GM18868 (cell line): ENCODE data around the gene CDKN2A.
A peak's percentile ranks its signal among the peaks of the same experiment; 100 is the strongest.

Experiments
- ATAC-seq: cut with Tn5 transposase; IDR thresholded peaks from one replicate; pipeline ENCODE4 v1.9.1; 2021; ENCODE audit warnings: mild to moderate bottlenecking, moderate library complexity; ENCODE audit not compliant: unreplicated experiment

Gene CDKN2A

DNA sequence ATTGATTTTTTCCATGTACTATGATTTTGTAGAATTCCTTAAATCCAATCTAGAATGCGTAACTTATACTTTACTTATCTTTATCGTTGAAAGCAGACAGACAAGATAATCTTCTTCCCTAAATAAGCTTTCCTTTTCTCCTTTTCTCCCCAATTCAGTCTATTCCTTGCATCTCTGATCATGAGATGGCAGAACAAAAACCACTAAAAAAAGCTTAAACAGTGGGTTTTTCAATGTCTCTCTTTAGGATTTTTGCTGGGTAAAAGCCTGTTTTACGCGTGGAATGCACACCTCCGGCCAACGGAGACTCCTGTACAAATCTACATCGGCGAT, 14.2 kb upstream of the CDKN2A start:
- ATAC-seq = no peak

DNA sequence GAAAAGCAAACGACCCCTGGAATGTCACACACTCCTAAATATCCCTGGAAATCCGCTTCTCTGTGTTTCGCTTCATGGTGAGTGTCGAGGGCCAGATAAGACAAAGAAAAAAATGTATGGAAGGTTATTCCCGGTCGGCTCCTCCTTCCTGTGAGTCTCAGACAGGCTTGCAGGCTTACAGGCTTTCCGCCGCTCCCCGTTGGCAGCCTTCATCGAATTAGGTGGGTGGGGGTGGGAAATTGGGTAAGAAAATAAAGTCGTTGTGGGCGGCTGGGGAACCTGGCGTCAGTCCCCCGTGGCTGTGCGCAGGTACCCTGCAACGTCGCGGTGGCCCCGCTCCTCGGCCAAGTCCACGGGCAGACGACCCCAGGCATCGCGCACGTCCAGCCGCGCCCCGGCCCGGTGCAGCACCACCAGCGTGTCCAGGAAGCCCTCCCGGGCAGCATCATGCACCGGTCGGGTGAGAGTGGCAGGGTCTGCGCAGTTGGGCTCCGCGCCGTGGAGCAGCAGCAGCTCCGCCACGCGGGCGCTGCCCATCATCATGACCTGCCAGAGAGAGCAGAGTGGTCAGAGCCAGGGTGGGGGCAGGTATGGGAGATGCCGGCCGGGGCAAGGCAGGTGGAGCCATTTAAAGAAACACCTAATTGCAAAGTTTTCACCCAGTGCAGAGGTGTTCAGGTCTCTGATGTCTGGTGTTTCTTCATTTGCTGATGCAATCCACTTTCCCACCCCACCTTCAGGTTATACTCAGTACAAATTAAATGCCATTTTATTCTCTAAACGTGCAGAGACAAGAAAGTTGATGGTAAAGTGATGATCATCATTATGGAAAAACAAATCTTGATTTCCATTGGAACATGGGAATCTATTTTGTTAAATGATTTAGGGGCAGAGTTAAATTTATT, 11.8 kb upstream of the CDKN2A start:
- no peak for ATAC-seq

DNA sequence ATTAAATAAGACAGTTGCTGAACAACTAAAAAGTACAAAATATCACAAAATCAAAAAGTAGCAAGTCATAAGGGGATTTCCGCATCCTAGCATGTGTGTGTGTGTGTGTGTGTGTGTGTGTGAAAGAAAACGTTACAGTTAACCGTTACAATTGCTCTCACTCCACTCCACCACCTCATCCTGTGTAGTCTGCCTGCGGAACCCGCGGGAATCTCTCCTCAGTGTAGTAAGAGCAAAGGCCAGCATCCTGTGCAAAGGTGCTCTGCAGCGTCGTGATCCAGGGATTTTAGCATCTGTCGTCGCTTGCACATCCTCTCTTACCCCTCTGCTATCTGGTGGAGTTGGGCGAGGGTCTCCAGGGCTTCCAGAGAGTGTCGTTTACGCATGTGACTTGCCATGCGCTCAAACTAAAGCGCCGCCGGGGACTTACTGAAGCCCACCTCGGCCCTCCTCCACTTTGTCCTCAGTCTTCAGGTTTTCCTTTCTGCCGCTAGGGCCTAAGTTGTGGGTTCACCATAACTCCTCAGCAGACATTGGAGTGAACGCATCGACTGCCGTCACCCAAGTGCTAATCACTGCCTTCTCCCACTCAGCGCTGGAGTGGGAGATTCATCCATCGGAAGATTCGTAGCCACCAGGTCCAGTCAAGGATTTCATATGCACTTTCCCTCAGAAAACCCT, 11.0 kb upstream of the CDKN2A start:
- no peak for ATAC-seq

DNA sequence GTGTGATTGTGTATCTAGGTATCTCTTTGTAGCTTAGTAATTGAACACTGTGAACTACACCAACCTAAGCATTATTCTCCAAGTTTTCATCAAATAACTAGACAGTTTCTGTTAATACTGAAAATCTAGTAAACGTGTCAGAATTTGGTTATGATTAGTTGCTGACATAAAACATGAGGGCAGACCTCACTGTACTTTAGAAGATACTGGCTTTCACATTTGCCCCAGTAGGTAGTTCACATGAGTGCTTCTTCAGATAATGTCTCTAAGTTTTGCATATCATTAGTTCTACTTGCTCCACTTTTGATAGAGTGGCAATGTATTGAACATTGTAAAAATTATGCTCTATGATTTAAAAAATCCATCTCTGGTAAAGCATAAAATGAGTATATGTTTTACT, 7.8 kb upstream of the CDKN2A start:
- ATAC-seq = no peak

DNA sequence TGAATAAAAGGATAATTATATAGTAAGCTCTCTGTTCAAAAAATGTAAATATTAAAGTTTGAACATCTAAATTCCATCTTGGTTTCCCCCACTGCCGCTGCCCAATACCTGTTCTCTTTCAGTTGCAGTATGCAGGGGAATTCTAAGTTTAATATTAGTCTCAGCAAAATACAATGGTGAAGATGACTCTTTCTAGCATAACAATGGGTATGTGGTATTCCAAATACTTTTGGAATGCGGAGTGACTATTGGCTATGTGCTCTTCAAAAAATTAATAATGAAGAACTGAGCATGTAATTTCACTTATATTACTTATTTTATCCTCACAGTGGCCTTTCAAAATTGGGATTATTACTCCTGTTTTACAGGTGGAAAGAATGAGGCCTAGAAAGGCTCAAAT, 3.8 kb upstream of the CDKN2A start:
- ATAC-seq = no peak

DNA sequence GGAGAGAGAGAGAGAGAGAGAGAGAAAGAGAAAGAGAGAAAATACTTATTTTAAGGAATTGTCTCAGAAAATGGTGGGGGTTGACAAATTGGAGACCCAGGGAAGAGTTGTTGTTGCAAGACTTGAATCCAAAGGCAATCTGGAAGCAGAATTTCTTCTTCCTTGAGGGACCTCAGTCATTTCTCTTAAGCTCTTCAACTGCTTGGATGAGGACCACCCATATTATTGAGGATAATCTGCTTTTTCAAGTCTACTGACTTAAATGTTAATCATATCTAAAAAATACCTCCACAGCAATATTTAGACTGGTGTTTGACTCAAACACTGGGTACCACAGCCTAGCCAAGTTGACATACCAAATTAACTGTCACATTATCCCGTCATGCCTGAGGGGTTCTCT, 3.3 kb upstream of the CDKN2A start:
- no peak for ATAC-seq

DNA sequence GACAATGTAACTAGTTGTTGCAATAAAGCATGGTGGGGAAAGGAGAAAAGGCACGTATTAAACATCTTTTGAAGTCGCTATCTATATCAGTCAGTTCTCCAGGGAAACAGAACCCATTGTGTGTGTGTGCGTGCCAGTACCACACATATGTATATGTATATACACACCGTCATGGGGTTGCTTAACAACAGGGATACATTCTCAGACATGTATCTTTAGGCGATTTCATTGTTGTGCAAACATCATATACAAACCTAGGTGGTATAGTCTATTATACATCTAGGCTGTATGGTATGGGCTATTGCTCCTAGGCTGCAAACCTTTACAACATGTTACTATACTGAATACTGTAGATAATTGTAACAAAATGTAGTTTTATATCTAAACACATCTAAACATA, 2.7 kb upstream of the CDKN2A start:
- ATAC-seq = no peak

DNA sequence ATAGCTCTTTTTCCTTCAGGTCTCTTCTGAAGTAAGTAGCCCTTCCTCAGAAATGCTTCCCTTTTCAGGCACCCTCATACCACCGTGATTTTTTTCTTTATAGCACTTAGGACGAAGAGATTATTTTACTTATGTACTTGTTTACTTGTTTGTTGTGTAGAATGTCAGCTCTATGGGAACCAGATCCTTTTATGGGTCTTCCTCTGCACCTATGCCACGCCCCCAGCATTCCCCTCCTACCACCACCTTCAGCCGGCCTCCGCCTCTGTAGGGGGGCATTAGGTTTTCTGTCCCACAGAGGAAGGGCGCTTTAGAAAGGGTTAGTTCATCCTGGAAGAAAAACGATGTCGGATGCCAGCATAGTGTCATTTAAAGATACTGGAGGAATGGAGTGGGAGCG, 2.2 kb upstream of the CDKN2A start:
- ATAC-seq = no peak

DNA sequence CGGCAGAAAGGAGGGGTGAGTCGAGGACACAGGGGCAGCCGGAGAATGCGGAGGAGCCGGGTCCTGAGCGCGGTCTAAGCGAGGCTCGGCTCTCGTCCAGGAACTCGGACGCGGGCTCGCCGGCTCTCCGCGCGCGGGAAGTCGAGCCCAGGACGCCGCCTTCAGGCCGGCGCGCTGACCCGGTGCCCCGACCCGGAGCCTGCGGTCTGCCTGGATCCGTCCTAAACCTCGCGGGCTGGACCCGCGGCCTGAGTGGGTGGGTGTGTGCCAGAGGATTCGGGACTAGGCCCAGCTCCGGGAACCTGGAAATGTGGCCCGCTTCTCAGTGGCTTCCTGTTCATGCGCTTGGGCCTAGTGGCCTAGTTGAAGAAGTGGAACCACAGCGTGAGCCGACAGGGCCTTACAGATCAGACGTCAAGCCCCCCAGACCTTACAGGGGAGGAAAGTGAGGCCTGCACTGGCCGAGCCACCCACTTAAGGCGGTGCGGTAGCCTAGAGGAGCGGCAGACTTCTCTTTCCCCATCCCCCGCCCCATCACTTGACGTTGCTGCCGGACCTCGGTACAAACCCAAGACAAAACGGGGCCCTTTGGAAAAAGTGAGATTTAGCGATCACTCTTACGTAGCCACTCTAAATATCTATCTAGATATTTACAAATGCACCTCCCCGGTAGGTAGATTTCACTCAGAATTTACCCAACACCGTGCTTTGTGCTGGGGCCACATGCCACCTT, 1.6 kb upstream of the CDKN2A start:
- ATAC-seq = no peak

DNA sequence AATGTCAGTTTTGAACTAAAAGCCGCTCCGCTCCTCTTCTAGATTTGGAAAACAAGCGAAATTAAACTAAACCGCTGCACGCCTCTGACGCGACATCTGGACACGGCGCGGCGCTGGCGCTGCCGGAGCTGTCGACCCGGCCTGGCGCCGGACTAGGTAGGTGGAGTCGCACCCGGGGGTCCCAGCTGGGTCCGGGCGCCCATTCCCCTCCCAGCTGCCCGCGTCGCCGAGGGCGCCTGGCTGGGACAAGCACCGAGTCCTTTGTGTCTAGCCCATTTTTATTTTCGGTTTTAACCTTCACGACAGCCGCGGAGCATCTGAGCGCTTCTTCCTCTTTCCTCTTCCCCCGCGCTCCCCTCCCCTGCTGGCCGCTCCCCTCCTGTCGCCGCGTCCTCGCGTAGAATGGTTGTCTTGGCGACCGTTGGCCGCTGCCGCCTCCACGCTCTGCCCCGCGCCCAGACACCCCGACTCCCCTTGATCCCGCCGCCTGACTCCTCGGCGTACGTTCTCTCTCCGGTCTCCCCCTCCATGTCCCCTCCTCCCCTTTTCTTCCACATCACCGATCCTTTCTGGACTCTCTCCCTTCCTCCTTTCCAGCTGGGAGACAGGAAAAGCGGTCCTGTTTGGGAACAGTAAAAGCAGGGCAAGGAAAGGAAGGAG, 944 bp upstream of the CDKN2A start:
- peak; percentile 81 for ATAC-seq

DNA sequence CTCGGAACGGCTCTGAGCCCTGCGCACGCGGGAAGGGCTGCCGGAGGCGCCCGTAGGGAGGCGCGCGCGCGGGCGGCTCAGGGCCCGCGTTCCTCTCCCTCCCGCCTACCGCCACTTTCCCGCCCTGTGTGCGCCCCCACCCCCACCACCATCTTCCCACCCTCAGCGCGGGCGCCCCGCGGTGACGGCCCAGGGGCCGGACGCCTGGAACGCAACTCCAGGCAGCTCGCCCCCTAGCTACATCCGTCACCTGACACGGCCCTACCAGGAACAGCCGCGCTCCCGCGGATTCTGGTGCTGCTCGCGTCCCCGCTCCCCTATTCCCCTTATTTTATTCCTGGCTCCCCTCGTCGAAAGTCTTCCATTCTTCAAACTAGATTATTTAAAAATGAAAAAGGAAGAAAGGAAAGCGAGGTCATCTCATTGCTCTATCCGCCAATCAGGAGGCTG, 389 bp upstream of the CDKN2A start, which contains the start of gene CDKN2B-AS1:
TSS of gene CDKN2B-AS1 (plus strand) at position 236 of the 450 bp plus-strand sequence.
- peak; percentile 51 for ATAC-seq

DNA sequence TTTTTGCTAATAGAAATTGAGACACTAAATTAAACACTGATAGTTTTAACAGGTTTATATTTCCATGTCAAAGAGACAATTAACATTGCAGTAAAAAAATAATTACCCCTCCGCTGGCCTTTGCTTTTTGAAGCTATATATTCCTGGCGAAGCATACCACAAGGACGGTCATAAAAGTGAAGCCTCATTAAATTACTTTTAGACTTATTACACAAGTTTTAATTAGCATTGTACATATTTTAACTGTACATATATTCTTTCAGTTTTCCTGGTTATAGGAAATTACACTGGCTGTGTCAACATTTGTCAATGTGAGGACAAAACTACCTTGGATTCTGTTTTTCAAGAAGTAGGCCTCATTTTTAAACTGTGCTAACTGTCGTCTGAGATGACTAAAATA, 1.2 kb downstream of the CDKN2A start:
- no peak for ATAC-seq

DNA sequence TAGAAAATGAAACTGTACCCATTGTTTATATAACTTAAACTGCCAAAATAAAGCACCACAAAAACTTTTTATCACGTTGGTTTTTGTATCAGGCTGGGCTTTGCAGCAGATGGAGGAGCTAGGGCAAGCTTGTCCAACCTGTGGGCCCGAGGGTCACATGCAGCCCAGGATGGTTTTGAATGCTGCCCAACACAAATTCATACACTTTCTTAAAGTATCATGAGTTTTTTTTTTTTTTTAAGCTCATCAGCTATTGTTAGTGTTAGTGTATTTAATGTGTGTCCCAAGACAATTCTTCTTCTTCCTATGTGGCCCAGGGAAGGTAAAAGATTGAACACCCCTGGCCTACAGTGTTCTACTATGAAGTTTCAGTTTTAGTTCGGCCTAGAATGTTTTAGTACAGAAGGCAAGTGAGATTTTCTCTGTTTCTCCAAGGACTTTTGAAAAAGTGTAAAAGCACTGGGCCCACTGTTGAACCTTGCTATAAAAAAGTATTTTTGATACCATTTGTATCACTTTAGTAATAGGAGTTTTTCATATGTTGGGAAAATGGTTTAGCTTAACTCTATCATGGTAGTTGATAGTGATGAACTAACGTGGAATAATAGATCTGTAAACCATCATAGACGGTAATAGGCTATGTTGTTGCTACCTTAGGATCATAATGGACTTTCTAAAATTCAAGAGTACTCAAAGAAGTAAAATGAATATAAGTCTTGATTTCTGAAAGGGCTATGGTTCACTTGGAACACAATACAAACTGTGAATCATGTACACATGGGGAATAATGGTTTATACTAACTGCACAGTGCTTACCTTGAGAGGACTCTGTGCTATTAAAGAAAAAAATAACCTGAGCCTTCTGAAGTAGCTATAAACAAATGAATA, 2.9 kb downstream of the CDKN2A start:
- no peak for ATAC-seq

DNA sequence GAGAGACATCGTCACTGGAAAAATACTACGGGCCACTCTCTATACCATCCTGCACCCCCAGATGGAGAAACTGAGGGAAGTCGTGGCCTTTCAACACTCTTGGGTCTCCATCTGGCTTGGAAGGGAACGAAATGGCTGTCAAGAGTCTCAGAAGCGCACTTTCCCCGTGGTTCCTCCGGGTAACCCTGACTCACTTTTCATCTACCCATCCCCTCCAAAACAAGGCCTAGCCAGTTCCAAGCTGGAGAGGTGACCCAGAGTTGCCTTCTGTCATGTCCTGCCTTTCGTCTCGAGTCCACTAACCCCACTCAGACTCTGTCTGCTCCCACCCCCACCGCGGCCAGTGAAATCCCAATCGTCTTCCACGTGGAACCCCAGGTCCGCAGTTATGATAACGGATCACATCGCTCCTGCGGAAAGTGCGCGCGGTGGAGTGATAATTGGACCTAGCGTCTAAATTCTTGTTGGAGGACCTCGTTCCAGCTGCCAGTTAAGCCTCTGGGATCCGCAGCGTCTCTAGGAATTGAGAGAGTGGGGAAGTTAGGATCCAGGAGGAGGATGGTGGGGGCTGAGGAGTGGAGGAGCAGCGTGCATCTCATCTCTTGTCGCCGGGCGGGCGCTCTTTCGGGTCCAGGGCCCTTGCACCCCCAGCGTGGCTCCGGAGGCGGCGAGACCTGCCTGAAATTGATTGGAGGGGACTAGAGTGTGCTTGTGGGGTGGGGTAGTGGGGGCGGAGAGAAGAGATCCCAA, 4.6 kb downstream of the CDKN2A start:
- ATAC-seq = no peak

DNA sequence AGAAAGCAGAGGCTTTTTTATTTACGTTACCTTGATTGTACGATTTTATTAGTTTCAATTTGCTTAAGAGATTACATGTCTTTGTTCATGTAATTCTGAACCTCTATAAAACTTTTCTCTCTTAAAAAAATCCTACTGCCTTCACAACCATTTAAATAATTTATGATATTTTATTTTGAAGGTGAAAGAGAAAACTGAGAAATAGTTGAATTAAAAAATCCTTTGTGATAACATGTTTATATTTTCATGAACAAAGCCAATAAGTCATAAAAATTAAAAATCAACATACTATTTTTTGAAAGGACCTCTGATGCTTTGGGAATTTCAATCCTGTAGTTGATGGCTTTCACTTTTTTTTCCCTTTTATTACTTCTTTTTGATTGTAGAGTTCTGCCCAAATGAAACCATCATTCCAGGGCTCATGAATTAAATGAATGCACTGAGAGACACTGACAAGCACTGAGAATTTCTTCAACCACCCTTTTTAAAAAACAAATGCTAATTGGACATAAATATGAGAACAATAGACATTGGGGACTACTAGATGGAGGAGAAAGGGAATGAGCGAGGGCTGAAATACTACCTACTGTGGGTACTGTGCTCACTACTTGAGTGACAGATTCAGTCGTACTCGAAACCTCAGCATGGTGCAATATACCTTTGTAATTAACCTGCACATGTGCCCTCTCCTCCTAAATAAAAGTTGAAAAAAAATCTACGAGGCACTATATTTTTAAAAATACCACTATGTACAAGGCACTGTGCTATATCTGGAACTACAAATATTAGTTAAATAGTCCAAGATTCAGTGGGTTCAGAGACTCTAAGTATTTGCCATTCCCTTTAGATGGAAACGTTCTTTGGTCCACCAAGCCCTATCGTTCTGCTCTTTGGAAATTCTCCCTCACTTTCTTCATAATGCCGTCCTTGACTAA, 5.9 kb downstream of the CDKN2A start:
- ATAC-seq = no peak

DNA sequence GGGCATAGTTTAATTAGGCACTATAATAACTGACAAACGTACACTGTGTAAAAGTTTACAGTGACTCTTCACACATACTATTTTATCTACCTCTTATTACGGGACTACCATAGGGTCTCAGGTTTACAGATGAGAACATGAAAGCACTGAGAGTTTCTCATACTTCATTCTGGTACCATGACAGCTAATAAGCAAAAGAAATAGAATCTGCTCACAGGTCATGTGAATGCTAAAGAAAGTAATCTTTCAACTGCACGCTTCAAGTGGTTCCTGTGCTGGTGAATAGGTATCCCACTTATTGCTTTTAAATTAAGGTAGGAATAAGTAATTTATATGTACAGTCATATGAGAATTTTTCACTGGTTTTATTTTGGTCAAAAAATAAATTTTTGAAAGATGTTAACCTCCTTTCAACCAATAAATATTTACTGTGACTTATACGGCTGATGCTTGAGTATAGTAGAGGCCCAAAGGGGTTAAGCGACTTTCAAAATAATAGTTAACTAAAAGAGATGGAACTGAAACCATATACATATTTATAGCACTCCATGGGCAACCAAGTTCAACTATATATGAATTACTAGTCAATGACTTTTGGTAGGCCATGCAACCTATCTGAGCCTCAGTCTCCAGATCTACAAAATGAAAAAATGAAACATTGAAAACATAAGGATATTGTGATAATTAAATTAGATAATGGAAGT, 8.1 kb downstream of the CDKN2A start:
- ATAC-seq = no peak

DNA sequence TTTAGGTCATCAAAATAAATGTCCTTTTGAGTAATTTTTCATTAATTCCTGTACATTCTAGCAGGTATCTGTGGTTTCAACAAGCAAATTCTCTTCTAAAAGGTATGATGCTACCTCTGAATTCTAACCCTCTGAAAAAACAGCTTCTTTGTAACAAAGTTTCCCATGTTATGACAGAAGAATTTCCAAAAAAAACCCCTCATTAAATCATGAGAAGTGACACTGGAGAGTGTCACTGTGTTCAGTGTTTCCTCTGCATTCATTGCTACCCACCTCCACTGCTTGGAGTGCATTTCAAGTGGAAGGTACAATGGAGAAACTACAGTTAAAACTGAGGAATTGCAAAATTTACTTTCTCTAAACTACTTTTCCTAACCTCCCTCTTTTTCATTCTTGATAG, 10.1 kb downstream of the CDKN2A start:
- no peak for ATAC-seq

DNA sequence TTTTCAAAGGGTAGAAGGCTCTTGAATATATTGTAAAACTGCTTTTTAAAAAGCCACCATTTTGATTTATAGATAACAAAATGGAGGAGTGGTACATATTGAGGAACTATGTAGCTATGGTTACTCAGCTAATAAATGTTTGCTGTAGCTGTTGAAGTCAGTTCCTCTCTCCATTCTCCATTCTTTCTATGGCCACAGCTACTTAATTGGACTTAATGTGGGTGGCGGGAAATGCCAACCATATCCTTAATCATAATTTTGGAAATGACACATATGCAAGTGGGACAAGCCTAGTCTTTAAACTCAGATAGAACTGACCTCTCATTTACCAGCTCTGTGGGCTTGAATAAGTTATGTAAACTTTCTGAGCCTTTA, 10.6 kb downstream of the CDKN2A start:
- ATAC-seq = no peak
